ENCODE results near the gene CFAP68.
A peak's percentile ranks its signal among the peaks of the same experiment; 100 is the strongest.

The CFAP68 gene

DNA sequence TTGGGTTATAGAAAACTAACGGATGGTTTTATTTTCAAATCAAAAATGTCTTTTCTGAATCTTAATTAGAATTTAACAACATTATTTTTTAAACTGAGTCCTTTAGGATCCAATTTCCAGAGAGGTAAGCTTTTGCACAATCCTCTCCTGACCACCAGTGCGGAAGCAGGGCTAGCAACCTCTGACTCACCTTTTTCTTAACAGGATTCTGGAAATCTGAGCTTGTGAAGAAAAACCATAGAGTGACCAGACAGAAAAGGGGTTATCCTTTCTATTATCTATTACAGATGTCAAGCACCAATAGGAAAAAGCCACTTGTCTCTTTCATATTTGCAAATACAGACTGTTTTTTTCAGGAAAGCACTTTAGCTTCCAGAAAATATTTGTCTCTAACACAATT is 33.3 kb upstream of the CFAP68 start:
- TF ChIP-seq, protein P1, sequence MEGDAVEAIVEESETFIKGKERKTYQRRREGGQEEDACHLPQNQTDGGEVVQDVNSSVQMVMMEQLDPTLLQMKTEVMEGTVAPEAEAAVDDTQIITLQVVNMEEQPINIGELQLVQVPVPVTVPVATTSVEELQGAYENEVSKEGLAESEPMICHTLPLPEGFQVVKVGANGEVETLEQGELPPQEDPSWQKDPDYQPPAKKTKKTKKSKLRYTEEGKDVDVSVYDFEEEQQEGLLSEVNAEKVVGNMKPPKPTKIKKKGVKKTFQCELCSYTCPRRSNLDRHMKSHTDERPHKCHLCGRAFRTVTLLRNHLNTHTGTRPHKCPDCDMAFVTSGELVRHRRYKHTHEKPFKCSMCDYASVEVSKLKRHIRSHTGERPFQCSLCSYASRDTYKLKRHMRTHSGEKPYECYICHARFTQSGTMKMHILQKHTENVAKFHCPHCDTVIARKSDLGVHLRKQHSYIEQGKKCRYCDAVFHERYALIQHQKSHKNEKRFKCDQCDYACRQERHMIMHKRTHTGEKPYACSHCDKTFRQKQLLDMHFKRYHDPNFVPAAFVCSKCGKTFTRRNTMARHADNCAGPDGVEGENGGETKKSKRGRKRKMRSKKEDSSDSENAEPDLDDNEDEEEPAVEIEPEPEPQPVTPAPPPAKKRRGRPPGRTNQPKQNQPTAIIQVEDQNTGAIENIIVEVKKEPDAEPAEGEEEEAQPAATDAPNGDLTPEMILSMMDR (IDR thresholded peaks at IDR 0.05; ENCODE audit: extremely low read depth, insufficient read depth, missing control alignments), result no peak
- no peak for DNase-seq (ENCODE audit: low spot score)
- in situ Hi-C loops (cut with MboI; ENCODE audit: low pct_unique_long_range_greater_than_20kb, low sequenced_read_pairs, unreplicated experiment), result loop anchor here (10.0 kb wide), 1 partner anchor 261 kb away; no protein-coding TSS in a partner anchor

DNA sequence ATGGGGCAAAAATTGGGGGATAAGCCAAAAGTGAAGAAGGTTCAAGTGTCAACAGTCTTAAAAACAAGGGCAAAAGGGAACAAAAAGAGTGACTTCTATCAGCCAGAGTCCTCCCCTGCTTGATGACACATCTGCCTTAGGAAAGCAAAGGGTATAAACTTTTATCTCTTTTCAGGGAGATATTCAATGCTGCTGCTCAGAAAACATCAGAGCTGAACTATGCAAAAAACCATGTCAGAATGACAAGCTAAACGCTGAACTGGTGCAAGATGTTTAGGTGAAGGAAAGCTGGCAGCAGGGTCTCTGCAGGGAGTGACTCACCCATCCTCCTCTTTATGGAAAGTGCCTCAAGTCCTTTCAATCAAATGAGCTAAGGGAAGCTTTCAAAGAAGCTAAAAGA is 32.7 kb upstream of the CFAP68 start:
- no peak for DNase-seq (ENCODE audit: low spot score)
- TF ChIP-seq, protein P1 (IDR thresholded peaks at IDR 0.05; ENCODE audit: extremely low read depth, insufficient read depth, missing control alignments), result no peak
- in situ Hi-C loops (cut with MboI; ENCODE audit: low pct_unique_long_range_greater_than_20kb, low sequenced_read_pairs, unreplicated experiment), result loop anchor here (10.0 kb wide), 1 partner anchor 262 kb away; no protein-coding TSS in a partner anchor

DNA sequence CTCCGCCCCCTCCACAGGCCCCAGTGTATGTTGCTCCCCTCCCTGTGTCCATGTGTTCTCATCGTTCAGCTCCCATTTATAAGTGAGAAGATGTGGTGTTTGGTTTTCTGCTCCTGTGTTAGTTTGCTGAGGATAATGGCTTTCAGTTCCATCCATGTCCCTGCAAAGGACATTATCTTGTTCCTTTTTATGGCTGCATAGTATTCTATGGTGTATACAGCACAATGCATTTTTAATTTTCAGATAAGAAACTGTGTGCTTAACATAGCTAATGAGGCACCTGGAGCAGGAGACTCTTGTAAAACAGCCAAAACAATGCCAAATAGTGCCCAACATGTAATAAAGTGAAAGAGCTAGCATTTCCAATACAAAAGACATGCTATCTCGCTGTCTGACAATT is 29.7 kb upstream of the CFAP68 start:
- DNase-seq (ENCODE audit: low spot score), result no peak
- TF ChIP-seq, protein P1 (IDR thresholded peaks at IDR 0.05; ENCODE audit: extremely low read depth, insufficient read depth, missing control alignments), result no peak
- in situ Hi-C loops (cut with MboI; ENCODE audit: low pct_unique_long_range_greater_than_20kb, low sequenced_read_pairs, unreplicated experiment), result loop anchor here (10.0 kb wide), 1 partner anchor 265 kb away; no protein-coding TSS in a partner anchor

DNA sequence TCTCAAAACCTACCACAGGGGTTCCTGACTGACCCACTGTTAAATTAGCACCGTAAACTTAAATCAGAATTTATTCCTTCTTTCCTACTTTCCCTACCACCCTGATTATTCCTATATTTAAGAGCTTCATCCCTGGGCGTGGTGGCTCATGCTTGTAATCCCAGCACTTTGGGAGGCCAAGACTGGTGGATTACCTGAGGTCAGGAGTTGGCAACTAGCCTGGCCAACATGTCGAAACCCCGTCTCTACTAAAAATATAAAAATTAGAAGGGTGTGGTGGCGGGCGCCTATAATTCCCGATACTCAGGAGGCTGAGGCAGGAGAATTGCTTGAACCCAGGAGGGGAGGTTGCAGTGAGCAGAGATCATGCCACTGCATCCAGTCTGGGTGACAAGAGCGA is 28.3 kb upstream of the CFAP68 start:
- in situ Hi-C loops (cut with MboI; ENCODE audit: low pct_unique_long_range_greater_than_20kb, low sequenced_read_pairs, unreplicated experiment), result no loop called here
- DNase-seq (ENCODE audit: low spot score), result no peak
- TF ChIP-seq, protein P1 (IDR thresholded peaks at IDR 0.05; ENCODE audit: extremely low read depth, insufficient read depth, missing control alignments), result no peak

DNA sequence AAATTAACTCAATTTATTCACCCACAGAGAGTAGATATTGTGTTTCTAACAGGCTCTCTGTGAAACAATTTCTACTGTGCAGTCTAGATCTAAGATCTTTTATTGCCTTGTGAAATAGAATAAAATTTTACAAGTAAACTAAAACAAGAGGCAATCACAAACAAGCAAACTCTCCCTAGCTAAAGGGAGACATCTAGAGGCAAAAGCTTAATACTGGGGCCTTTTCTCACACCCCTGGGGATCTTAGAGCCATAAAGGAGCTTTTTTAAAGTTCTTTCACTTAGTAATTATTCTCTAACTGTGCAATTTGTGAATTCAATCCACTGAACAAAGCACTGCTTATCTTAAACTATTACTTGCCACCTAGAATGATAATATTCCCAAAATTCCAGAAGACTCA is 27.7 kb upstream of the CFAP68 start:
- DNase-seq (ENCODE audit: low spot score), result no peak
- in situ Hi-C loops (cut with MboI; ENCODE audit: low pct_unique_long_range_greater_than_20kb, low sequenced_read_pairs, unreplicated experiment), result no loop called here
- TF ChIP-seq, protein P1 (IDR thresholded peaks at IDR 0.05; ENCODE audit: extremely low read depth, insufficient read depth, missing control alignments), result peak; percentile 26

DNA sequence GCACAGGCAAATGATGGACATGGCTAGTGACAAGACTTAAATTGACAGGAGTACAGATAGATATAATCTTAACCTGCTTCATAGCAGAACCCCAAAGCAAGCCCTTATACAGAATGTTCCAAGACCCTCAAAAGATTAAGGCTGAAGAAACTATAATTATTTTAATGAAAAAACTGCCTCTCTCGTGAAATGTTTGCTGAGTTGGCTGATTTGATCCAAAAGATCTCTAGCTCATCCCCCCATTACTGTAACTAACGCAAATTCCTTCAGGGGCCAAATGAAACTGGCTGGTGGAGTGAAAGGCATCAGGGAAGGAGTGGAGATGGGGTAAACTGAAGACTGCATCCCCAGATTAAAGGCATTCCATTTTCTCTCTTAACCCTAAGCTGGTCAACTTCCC is 27.2 kb upstream of the CFAP68 start:
- TF ChIP-seq, protein P1 (IDR thresholded peaks at IDR 0.05; ENCODE audit: extremely low read depth, insufficient read depth, missing control alignments), result no peak

DNA sequence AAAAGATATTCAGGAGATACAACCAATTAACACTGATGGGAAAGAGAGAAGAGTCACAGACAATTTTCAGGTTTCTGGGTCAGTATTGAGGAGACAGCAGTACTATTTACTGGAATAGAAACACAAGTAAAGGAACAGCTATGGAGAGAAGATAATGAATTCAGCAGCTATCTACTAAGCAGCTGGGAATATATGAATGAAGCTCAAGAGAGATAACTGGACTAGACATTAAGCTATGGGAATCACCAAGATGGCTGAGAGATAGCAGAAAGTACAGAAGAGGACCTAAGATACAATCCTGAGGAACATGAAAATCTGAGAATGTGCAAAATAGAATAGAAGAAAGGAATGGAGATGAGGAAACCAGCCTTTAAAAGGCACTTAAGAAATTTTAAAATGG is 23.8 kb upstream of the CFAP68 start:
- no peak for DNase-seq (ENCODE audit: low spot score)
- in situ Hi-C loops (cut with MboI; ENCODE audit: low pct_unique_long_range_greater_than_20kb, low sequenced_read_pairs, unreplicated experiment), result no loop called here
- TF ChIP-seq, protein P1 (IDR thresholded peaks at IDR 0.05; ENCODE audit: extremely low read depth, insufficient read depth, missing control alignments), result no peak

More for the DNA sequence above, 27.2 kb upstream of the CFAP68 start:
- in situ Hi-C loops (cut with MboI; ENCODE audit: low pct_unique_long_range_greater_than_20kb, low sequenced_read_pairs, unreplicated experiment), result no loop called here
- no peak for DNase-seq (ENCODE audit: low spot score)

All from GM13977 (cell line).